GM23338 (cell line): ENCODE data around the gene BABAM1.

ENCODE experiments used
- CREB1 ChIP-seq: fragments of 250-450 bp; sonication (Bioruptor Pico); IDR thresholded peaks from 2 replicates; pipeline ENCODE4 v1.5.0; 2020; ENCODE audit warnings: low read depth, mild to moderate bottlenecking, moderate library complexity
- EZH2 ChIP-seq: fragments of 200-600 bp; sonication (generic); IDR thresholded peaks from one replicate; pipeline ENCODE4 v1.8.0; 2017; ENCODE audit warnings: antibody characterized with exemption, mild to moderate bottlenecking, low read depth; ENCODE audit not compliant: unreplicated experiment
- EZH2phosphoT487 ChIP-seq: fragments of 200-600 bp; sonication (generic); IDR thresholded peaks from one replicate; pipeline ENCODE4 v1.8.1; 2018; ENCODE audit warnings: antibody characterized with exemption; ENCODE audit not compliant: unreplicated experiment
- JUNB ChIP-seq: IDR thresholded peaks from one replicate; pipeline ENCODE4 v1.6.1; 2016; ENCODE audit warnings: antibody characterized with exemption; ENCODE audit not compliant: unreplicated experiment
- NANOG ChIP-seq: IDR thresholded peaks from 2 replicates; pipeline ENCODE4 v1.6.1; 2016; ENCODE audit warnings: antibody characterized with exemption, borderline replicate concordance
- POLR2AphosphoS5 ChIP-seq: IDR thresholded peaks from 2 replicates; pipeline ENCODE4 v1.6.1; 2016; ENCODE audit warnings: antibody characterized with exemption, low read depth
- STAT1 ChIP-seq: IDR thresholded peaks from one replicate; pipeline ENCODE4 v1.6.1; 2016; ENCODE audit warnings: antibody characterized with exemption; ENCODE audit not compliant: unreplicated experiment
- ZNF114 ChIP-seq: fragments of 250-450 bp; sonication (Bioruptor Pico); IDR thresholded peaks from 2 replicates; pipeline ENCODE4 v1.5.0; 2020; ENCODE audit warnings: mild to moderate bottlenecking, moderate library complexity
- TF ChIP-seq, protein P1 (sequence below), 2 experiments: fragments of 200-600 bp in 1 of 2; sonication (generic) in 1 of 2; conservative IDR thresholded peaks; 2 replicates each; pipeline versions ENCODE4 v1.5.1 to v1.6.1; 2016 to 2017; ENCODE audit warnings: antibody characterized with exemption in 2 of 2, low read depth in 2 of 2, mild to moderate bottlenecking in 2 of 2, moderate library complexity in 1 of 2
- TF ChIP-seq, protein P2 (sequence below): IDR thresholded peaks from one replicate; pipeline ENCODE4 v1.6.1; 2018; ENCODE audit warnings: antibody characterized with exemption; ENCODE audit not compliant: unreplicated experiment
- TF ChIP-seq, protein P3 (sequence below): fragments of 250-450 bp; sonication (Bioruptor Pico); IDR thresholded peaks from 2 replicates; pipeline ENCODE4 v1.5.0; 2020; ENCODE audit warnings: mild to moderate bottlenecking, moderate library complexity

DNA sequence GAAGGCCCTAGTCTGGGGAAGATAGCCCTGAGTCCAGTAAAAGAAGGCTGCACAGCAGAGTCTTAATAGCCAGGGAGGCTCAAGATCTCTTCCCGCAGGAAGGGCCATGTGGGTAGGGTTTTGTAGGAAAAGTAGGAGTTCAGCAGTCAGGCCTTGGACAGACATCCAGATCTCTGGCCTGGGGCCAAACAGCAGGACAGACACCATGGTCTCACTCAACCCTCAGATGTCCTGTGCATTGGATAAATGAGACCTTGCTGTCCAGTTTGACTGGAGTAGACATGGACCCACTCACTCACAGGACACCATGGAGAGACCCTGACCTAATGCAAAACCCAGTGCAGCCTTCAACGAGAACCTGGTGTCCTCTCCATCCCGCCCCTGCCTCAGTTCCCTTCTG is 37.4 kb upstream of the BABAM1 start:
- TF ChIP-seq CREB1 (CRISPR knock-in tag) (no peak), EZH2 (no peak), EZH2phosphoT487 (no peak), POLR2AphosphoS5 (0 out of 2 replicates have a peak, but pooled peaks have one; percentile 34), JUNB (no peak), ZNF114 (no peak), STAT1 (no peak), NANOG (no peak)
- TF ChIP-seq, protein P1, sequence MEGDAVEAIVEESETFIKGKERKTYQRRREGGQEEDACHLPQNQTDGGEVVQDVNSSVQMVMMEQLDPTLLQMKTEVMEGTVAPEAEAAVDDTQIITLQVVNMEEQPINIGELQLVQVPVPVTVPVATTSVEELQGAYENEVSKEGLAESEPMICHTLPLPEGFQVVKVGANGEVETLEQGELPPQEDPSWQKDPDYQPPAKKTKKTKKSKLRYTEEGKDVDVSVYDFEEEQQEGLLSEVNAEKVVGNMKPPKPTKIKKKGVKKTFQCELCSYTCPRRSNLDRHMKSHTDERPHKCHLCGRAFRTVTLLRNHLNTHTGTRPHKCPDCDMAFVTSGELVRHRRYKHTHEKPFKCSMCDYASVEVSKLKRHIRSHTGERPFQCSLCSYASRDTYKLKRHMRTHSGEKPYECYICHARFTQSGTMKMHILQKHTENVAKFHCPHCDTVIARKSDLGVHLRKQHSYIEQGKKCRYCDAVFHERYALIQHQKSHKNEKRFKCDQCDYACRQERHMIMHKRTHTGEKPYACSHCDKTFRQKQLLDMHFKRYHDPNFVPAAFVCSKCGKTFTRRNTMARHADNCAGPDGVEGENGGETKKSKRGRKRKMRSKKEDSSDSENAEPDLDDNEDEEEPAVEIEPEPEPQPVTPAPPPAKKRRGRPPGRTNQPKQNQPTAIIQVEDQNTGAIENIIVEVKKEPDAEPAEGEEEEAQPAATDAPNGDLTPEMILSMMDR (conservative IDR thresholded peaks at IDR 0.05; ENCODE audit: low read depth in 2 of 2): no peak
- TF ChIP-seq, protein P2, sequence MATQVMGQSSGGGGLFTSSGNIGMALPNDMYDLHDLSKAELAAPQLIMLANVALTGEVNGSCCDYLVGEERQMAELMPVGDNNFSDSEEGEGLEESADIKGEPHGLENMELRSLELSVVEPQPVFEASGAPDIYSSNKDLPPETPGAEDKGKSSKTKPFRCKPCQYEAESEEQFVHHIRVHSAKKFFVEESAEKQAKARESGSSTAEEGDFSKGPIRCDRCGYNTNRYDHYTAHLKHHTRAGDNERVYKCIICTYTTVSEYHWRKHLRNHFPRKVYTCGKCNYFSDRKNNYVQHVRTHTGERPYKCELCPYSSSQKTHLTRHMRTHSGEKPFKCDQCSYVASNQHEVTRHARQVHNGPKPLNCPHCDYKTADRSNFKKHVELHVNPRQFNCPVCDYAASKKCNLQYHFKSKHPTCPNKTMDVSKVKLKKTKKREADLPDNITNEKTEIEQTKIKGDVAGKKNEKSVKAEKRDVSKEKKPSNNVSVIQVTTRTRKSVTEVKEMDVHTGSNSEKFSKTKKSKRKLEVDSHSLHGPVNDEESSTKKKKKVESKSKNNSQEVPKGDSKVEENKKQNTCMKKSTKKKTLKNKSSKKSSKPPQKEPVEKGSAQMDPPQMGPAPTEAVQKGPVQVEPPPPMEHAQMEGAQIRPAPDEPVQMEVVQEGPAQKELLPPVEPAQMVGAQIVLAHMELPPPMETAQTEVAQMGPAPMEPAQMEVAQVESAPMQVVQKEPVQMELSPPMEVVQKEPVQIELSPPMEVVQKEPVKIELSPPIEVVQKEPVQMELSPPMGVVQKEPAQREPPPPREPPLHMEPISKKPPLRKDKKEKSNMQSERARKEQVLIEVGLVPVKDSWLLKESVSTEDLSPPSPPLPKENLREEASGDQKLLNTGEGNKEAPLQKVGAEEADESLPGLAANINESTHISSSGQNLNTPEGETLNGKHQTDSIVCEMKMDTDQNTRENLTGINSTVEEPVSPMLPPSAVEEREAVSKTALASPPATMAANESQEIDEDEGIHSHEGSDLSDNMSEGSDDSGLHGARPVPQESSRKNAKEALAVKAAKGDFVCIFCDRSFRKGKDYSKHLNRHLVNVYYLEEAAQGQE: no peak
- TF ChIP-seq, protein P3, sequence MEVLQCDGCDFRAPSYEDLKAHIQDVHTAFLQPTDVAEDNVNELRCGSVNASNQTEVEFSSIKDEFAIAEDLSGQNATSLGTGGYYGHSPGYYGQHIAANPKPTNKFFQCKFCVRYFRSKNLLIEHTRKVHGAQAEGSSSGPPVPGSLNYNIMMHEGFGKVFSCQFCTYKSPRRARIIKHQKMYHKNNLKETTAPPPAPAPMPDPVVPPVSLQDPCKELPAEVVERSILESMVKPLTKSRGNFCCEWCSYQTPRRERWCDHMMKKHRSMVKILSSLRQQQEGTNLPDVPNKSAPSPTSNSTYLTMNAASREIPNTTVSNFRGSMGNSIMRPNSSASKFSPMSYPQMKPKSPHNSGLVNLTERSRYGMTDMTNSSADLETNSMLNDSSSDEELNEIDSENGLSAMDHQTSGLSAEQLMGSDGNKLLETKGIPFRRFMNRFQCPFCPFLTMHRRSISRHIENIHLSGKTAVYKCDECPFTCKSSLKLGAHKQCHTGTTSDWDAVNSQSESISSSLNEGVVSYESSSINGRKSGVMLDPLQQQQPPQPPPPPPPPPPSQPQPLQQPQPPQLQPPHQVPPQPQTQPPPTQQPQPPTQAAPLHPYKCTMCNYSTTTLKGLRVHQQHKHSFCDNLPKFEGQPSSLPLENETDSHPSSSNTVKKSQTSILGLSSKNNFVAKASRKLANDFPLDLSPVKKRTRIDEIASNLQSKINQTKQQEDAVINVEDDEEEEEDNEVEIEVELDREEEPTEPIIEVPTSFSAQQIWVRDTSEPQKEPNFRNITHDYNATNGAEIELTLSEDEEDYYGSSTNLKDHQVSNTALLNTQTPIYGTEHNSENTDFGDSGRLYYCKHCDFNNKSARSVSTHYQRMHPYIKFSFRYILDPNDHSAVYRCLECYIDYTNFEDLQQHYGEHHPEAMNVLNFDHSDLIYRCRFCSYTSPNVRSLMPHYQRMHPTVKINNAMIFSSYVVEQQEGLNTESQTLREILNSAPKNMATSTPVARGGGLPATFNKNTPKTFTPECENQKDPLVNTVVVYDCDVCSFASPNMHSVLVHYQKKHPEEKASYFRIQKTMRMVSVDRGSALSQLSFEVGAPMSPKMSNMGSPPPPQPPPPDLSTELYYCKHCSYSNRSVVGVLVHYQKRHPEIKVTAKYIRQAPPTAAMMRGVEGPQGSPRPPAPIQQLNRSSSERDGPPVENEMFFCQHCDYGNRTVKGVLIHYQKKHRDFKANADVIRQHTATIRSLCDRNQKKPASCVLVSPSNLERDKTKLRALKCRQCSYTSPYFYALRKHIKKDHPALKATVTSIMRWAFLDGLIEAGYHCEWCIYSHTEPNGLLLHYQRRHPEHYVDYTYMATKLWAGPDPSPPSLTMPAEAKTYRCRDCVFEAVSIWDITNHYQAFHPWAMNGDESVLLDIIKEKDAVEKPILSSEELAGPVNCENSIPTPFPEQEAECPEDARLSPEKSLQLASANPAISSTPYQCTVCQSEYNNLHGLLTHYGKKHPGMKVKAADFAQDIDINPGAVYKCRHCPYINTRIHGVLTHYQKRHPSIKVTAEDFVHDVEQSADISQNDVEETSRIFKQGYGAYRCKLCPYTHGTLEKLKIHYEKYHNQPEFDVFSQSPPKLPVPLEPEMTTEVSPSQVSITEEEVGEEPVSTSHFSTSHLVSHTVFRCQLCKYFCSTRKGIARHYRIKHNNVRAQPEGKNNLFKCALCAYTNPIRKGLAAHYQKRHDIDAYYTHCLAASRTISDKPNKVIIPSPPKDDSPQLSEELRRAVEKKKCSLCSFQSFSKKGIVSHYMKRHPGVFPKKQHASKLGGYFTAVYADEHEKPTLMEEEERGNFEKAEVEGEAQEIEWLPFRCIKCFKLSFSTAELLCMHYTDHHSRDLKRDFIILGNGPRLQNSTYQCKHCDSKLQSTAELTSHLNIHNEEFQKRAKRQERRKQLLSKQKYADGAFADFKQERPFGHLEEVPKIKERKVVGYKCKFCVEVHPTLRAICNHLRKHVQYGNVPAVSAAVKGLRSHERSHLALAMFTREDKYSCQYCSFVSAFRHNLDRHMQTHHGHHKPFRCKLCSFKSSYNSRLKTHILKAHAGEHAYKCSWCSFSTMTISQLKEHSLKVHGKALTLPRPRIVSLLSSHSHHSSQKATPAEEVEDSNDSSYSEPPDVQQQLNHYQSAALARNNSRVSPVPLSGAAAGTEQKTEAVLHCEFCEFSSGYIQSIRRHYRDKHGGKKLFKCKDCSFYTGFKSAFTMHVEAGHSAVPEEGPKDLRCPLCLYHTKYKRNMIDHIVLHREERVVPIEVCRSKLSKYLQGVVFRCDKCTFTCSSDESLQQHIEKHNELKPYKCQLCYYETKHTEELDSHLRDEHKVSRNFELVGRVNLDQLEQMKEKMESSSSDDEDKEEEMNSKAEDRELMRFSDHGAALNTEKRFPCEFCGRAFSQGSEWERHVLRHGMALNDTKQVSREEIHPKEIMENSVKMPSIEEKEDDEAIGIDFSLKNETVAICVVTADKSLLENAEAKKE: no peak
